HEK293T (cell line): ENCODE measurements around the gene SP7.

Experiments
- ARNT ChIP-seq: fragments of 450-650 bp; IDR thresholded peaks from 2 replicates; pipeline ENCODE4 v1.6.1; 2017; ENCODE audit warnings: mild to moderate bottlenecking
- BHLHE40 ChIP-seq: fragments of 450-650 bp; IDR thresholded peaks from 2 replicates; pipeline ENCODE4 v1.6.1; 2016; ENCODE audit warnings: mild to moderate bottlenecking, moderate library complexity, borderline replicate concordance
- CTBP1 ChIP-seq: fragments of 450-650 bp; IDR thresholded peaks from 2 replicates; pipeline ENCODE4 v1.6.1; 2016; ENCODE audit warnings: borderline replicate concordance
- ELF4 ChIP-seq: fragments of 450-650 bp; IDR thresholded peaks from 2 replicates; pipeline ENCODE4 v1.6.1; 2017; ENCODE audit warnings: antibody characterized with exemption
- FOXA1 ChIP-seq: fragments of 450-650 bp; IDR thresholded peaks from 2 replicates; pipeline ENCODE4 v1.6.1; 2016; ENCODE audit warnings: mild to moderate bottlenecking
- FOXM1 ChIP-seq: fragments of 450-650 bp; IDR thresholded peaks from 2 replicates; pipeline ENCODE4 v1.6.1; 2017; ENCODE audit warnings: mild to moderate bottlenecking, borderline replicate concordance
- HDGF ChIP-seq: fragments of 450-650 bp; IDR thresholded peaks from 2 replicates; pipeline ENCODE4 v1.6.1; 2017; ENCODE audit warnings: antibody characterized with exemption, borderline replicate concordance
- L3MBTL2 ChIP-seq: fragments of 450-650 bp; conservative IDR thresholded peaks from 2 replicates; pipeline ENCODE4 v1.6.1; 2016; ENCODE audit warnings: mild to moderate bottlenecking
- PKNOX1 ChIP-seq: fragments of 450-650 bp; IDR thresholded peaks from 2 replicates; pipeline ENCODE4 v1.6.1; 2016
- SP1 ChIP-seq: fragments of 450-650 bp; IDR thresholded peaks from 2 replicates; pipeline ENCODE4 v1.6.1; 2017
- SUZ12 ChIP-seq: fragments of 450-650 bp; IDR thresholded peaks from 2 replicates; pipeline ENCODE4 v1.6.1; 2016; ENCODE audit warnings: mild to moderate bottlenecking
- TARDBP ChIP-seq: fragments of 450-650 bp; IDR thresholded peaks from 2 replicates; pipeline ENCODE4 v1.6.1; 2016
- ZNF384 ChIP-seq: fragments of 450-650 bp; IDR thresholded peaks from 2 replicates; pipeline ENCODE4 v1.6.1; 2016

- TF ChIP-seq PKNOX1, result no peak
- TF ChIP-seq CTBP1, result no peak
- TF ChIP-seq SP1, result no peak
- no peak for TF ChIP-seq BHLHE40
- no peak for TF ChIP-seq TARDBP
- TF ChIP-seq SUZ12, result no peak
- no peak for TF ChIP-seq FOXA1
- no peak for TF ChIP-seq ELF4
- TF ChIP-seq HDGF, result no peak
- TF ChIP-seq ARNT, result no peak
- no peak for TF ChIP-seq FOXM1
- no peak for TF ChIP-seq ZNF384
- no peak for TF ChIP-seq L3MBTL2
Measured at GRCh38 chr12:53279283-53279869, 56.8 kb downstream of the SP7 start.
